Tibial nerve (tissue), 4 donors: ENCODE measurements around the gene C5orf15. TPM values are rescaled to one million over a fixed set of nuclear protein-coding genes. Genes with fewer than 3 reads are reported as not detected.

Experiments
- DNase-seq, 2 donors: peaks; one replicate each; pipeline ENCODE4 v3.0.0-alpha.2; 2019; ENCODE audit warnings: low spot score in 2 of 2
- H3K27ac ChIP-seq, 4 donors: fragments of 200-600 bp; sonication (generic) in 3 of 4; one replicate each; pipeline ENCODE4 v1.5.1; 2017 to 2019; ENCODE audit warnings: mild to moderate bottlenecking in 1 of 4
- H3K27me3 ChIP-seq, 2 donors: fragments of 200-600 bp; sonication (generic) in 1 of 2; one replicate each; pipeline versions ENCODE4 v1.5.1 to v1.6.0; 2017 to 2019
- H3K36me3 ChIP-seq, 3 donors: fragments of 200-600 bp; sonication (generic); one replicate each; pipeline ENCODE4 v1.5.1; 2018 to 2019
- H3K4me1 ChIP-seq, 4 donors: fragments of 200-600 bp; sonication (generic) in 3 of 4; one replicate each; pipeline ENCODE4 v1.5.1; 2017 to 2019
- H3K4me3 ChIP-seq, 4 donors: fragments of 200-600 bp; sonication (generic) in 3 of 4; one replicate each; pipeline ENCODE4 v1.5.1; 2017 to 2019; ENCODE audit warnings: mild to moderate bottlenecking in 1 of 4, moderate library complexity in 1 of 4
- H3K9me3 ChIP-seq, 4 donors: fragments of 200-600 bp; sonication (generic) in 3 of 4; one replicate each; pipeline ENCODE4 v1.5.1; 2017 to 2019
- CTCF ChIP-seq, 5 experiments: fragments of 200-600 bp in 3 of 5; fragments of 450-650 bp in 2 of 5; sonication (generic) in 3 of 5; IDR thresholded peaks; one replicate each; pipeline ENCODE4 v1.5.1; 2016 to 2019; ENCODE audit warnings: antibody characterized with exemption in 5 of 5, mild to moderate bottlenecking in 3 of 5, moderate library complexity in 2 of 5
- EP300 ChIP-seq, 2 donors: sonication (generic); formaldehyde crosslinking; IDR thresholded peaks; one replicate each; pipeline ENCODE4 v1.6.1; 2017; ENCODE audit warnings: antibody characterized with exemption in 2 of 2, mild to moderate bottlenecking in 1 of 2
- POLR2A ChIP-seq, 2 donors: fragments of 450-650 bp; IDR thresholded peaks; one replicate each; pipeline ENCODE4 v1.6.1; 2017; ENCODE audit warnings: antibody characterized with exemption in 2 of 2, mild to moderate bottlenecking in 2 of 2, moderate library complexity in 2 of 2
- WGBS, 2 donors: methylation state at CpG; one replicate each; pipeline ENCODE4 v1.1.5; 2018; 5-methylcytosine and 5-hydroxymethylcytosine counted together
- total RNA-seq, 4 donors: library from RNA; depleted of rRNA; stranded (reverse); fragments of >200 nt; gene quantifications; one replicate each; pipeline ENCODE4 v1.1.0, GENCODE V29; 2016

C5orf15 gene
- total RNA-seq, 4 donors from 2014 or later = 27.6 to 34.3 (median 32.9) TPM

GRCh38 chr5:133994297-133994989 is 26.0 kb upstream of the C5orf15 start:
- no peak for DNase-seq
- H3K4me1 ChIP-seq = peaks cover 0 to 78% (median 33%) of the 10 kb centered on the region in 4 donors
- whole genome bisulfite sequencing, 2 donors = 55 to 64% methylated on average over 9 of the region's 9 CpGs

GRCh38 chr5:133993185-133993936 is 24.9 kb upstream of the C5orf15 start:
- TF ChIP-seq EP300 (IDR thresholded peaks at IDR 0.05) (no peak), CTCF (IDR thresholded peaks at IDR 0.05) (no peak), POLR2A (IDR thresholded peaks at IDR 0.05) (no peak)
- WGBS, 2 donors = 33 to 53% methylated on average over 2 of the region's 2 CpGs
- Histone ChIP-seq H3K36me3 (peaks cover 0 to 36% (median 11%) of the 10 kb centered on the region in 3 donors), H3K27me3 (no peaks in the 10 kb centered on the region), H3K4me3 (no peak overlapping the region), H3K27ac (no peak overlapping the region), H3K9me3 (no peaks in the 10 kb centered on the region), H3K4me1 (peaks cover 0 to 67% (median 31%) of the 10 kb centered on the region in 4 donors)
- no peak for DNase-seq

More at GRCh38 chr5:133994297-133994989, 26.0 kb upstream of the C5orf15 start:
- peak overlapping the region in 2 of 4 donors; percentile 46 to 54 for H3K27ac ChIP-seq
- H3K4me3 ChIP-seq = no peak overlapping the region
- no peaks in the 10 kb centered on the region for H3K9me3 ChIP-seq
- peaks cover 0 to 25% (median 11%) of the 10 kb centered on the region in 3 donors for H3K36me3 ChIP-seq
- TF ChIP-seq POLR2A (IDR thresholded peaks at IDR 0.05) (no peak), CTCF (IDR thresholded peaks at IDR 0.05) (no peak), EP300 (IDR thresholded peaks at IDR 0.05) (no peak)
- no peaks in the 10 kb centered on the region for H3K27me3 ChIP-seq

GRCh38 chr5:133992429-133993155 is 24.2 kb upstream of the C5orf15 start:
- peaks cover 0 to 44% (median 11%) of the 10 kb centered on the region in 3 donors for H3K36me3 ChIP-seq
- no peak overlapping the region for H3K4me3 ChIP-seq
- DNase-seq = no peak
- H3K9me3 ChIP-seq = no peaks in the 10 kb centered on the region
- no peaks in the 10 kb centered on the region for H3K27me3 ChIP-seq
- H3K27ac ChIP-seq = peak overlapping the region in 1 of 4 donors; percentile 2
- peaks cover 0 to 59% (median 31%) of the 10 kb centered on the region in 4 donors for H3K4me1 ChIP-seq
- WGBS, 2 donors = 55 to 65% methylated on average over 8 of the region's 8 CpGs
- TF ChIP-seq POLR2A (IDR thresholded peaks at IDR 0.05) (no peak), EP300 (IDR thresholded peaks at IDR 0.05) (no peak), CTCF (IDR thresholded peaks at IDR 0.05) (no peak)

- Histone ChIP-seq H3K4me3 (no peak overlapping the region), H3K9me3 (no peaks in the 10 kb centered on the region), H3K27me3 (no peaks in the 10 kb centered on the region), H3K4me1 (peaks cover 0 to 50% (median 30%) of the 10 kb centered on the region in 4 donors), H3K27ac (no peak overlapping the region), H3K36me3 (peaks cover 0 to 56% (median 11%) of the 10 kb centered on the region in 3 donors)
- no peak for DNase-seq
- WGBS, 2 donors = 77 to 81% methylated on average over 5 of the region's 5 CpGs
- TF ChIP-seq CTCF (IDR thresholded peaks at IDR 0.05) (no peak), EP300 (IDR thresholded peaks at IDR 0.05) (no peak), POLR2A (IDR thresholded peaks at IDR 0.05) (no peak)
Observed at GRCh38 chr5:133991171-133991910, 22.9 kb upstream of the C5orf15 start.
